ENCODE measurements around the gene EP300.

- TF ChIP-seq ATF2 (IDR thresholded peaks at IDR 0.05; ENCODE audit: low read length) = no peak
- no peak for TF ChIP-seq CTCF (IDR thresholded peaks at IDR 0.05; ENCODE audit: control extremely low read depth in 1 of 3, insufficient read depth in 1 of 3, low read depth in 1 of 3, low read length in 3 of 3)
- no peak for TF ChIP-seq CBX5 (IDR thresholded peaks at IDR 0.05; ENCODE audit: low read depth, low read length)
- no peak for TF ChIP-seq ATF3 (IDR thresholded peaks at IDR 0.05; ENCODE audit: insufficient read depth, low read depth, low read length)
Measured at GRCh38 chr22:41180926-41181325, 88.5 kb downstream of the EP300 start.
